ENCODE measurements around the gene CRHR1.

Gene CRHR1

DNA sequence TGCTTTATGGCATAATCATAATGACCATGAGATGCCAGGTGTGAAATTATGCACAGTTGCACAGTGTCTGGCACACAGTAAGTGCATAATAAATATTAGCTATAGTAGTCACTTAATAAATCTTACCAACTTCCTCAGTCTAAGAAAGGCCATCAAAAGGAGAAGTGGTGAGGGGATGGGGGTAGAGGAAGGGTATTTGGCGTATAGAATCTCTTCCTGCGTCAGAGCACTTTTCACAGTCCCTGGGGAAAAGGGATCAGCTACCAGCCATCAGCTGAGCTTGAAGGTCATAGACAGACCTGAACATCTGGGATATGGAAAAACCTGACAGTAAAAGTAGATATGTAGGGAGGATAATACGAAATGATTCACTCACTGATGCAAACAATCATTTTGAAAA lies 5.8 kb downstream of the CRHR1 start:
- Histone ChIP-seq H3K9ac (no peak overlapping the region), H3K4me3 (ENCODE audit: low read depth, low read length) (no peak overlapping the region), H3K9me3 (ENCODE audit: control insufficient read depth, low read length) (no peaks in the 10 kb centered on the region), H2AFZ (no peak overlapping the region), H3K4me2 (ENCODE audit: low read length) (no peak overlapping the region), H3K27ac (no peak overlapping the region), H3K36me3 (ENCODE audit: control insufficient read depth, insufficient read depth, low read length) (no peaks in the 10 kb centered on the region), H3K27me3 (ENCODE audit: control insufficient read depth, insufficient read depth, low read length) (no peaks in the 10 kb centered on the region), H3K4me1 (peaks cover 9% of the 10 kb centered on the region), H3K79me2 (no peaks in the 10 kb centered on the region)
- TF ChIP-seq, protein P1, sequence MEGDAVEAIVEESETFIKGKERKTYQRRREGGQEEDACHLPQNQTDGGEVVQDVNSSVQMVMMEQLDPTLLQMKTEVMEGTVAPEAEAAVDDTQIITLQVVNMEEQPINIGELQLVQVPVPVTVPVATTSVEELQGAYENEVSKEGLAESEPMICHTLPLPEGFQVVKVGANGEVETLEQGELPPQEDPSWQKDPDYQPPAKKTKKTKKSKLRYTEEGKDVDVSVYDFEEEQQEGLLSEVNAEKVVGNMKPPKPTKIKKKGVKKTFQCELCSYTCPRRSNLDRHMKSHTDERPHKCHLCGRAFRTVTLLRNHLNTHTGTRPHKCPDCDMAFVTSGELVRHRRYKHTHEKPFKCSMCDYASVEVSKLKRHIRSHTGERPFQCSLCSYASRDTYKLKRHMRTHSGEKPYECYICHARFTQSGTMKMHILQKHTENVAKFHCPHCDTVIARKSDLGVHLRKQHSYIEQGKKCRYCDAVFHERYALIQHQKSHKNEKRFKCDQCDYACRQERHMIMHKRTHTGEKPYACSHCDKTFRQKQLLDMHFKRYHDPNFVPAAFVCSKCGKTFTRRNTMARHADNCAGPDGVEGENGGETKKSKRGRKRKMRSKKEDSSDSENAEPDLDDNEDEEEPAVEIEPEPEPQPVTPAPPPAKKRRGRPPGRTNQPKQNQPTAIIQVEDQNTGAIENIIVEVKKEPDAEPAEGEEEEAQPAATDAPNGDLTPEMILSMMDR (IDR thresholded peaks at IDR 0.05): no peak

DNA sequence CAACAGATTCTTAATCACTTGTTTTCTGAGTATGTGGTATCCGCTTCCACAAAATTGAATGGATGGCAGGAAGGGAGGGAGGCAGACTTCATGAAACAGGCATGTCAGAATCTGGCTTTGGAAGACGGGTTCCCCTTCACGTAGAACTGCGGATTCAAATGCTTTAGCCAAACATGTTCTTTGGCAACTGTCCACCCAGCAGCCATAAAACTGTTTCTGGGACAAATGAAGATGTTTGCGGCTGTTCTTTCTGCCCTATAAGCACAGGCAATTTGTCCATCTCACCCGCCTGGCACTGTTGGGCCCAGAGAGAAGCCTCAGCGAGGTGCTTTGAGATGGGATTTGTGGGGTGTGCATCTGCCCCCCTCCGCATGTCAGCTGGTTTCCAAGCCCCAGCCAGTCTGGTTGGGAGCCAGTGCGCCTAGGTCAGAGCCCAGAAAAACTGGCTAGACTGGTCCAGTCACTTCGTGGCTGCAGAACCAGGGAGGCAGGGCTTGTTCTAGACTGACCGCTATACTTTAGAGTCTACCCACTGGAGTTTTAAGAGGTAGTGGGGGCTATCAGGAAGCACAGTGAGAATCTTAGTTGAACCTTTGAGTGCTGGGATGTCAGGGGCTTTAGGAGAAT lies 6.3 kb downstream of the CRHR1 start:
- H3K4me1 ChIP-seq: peaks cover 9% of the 10 kb centered on the region
- H3K4me3 ChIP-seq (ENCODE audit: low read depth, low read length): no peak overlapping the region
- H3K9ac ChIP-seq: no peak overlapping the region
- peak overlapping the region; percentile 56 for H2AFZ ChIP-seq
- TF ChIP-seq, protein P1 (IDR thresholded peaks at IDR 0.05): no peak
- H3K79me2 ChIP-seq: no peaks in the 10 kb centered on the region
- no peaks in the 10 kb centered on the region for H3K36me3 ChIP-seq (ENCODE audit: control insufficient read depth, insufficient read depth, low read length)
- H3K27ac ChIP-seq: no peak overlapping the region
- no peak overlapping the region for H3K4me2 ChIP-seq (ENCODE audit: low read length)
- no peaks in the 10 kb centered on the region for H3K27me3 ChIP-seq (ENCODE audit: control insufficient read depth, insufficient read depth, low read length)
- H3K9me3 ChIP-seq (ENCODE audit: control insufficient read depth, low read length): no peaks in the 10 kb centered on the region

DNA sequence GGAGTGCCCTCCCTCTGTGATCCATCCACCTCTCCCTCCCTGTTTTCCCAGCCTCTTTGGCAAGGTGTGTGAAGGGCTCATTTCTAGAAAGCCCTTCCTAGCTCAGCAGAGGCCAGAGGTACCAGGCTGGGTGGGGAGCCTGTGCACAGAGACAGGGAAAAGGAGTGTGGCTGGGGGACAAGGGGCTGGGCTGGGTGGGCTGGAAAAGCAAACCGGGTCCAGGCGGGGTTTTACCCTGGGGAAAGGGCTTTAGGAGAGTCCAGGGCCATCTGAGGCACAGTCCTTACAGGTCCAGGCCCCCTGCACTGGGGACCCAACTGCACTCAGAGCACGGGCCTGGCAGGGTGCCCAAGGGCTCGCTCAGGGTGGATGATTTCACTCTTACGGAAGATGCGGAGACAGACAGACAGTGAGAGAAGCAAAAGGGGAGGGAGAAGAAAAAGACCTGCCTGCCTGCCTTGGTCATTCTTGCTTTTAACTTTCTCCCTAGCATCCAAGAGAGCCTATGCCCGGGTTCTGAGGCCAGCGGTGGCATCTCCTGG lies 7.0 kb downstream of the CRHR1 start:
- no peak overlapping the region for H3K4me2 ChIP-seq (ENCODE audit: low read length)
- no peak overlapping the region for H3K27ac ChIP-seq
- TF ChIP-seq, protein P1 (IDR thresholded peaks at IDR 0.05): no peak
- H3K9me3 ChIP-seq (ENCODE audit: control insufficient read depth, low read length): no peaks in the 10 kb centered on the region
- H3K4me3 ChIP-seq (ENCODE audit: low read depth, low read length): no peak overlapping the region
- no peaks in the 10 kb centered on the region for H3K27me3 ChIP-seq (ENCODE audit: control insufficient read depth, insufficient read depth, low read length)
- H3K4me1 ChIP-seq: peaks cover 9% of the 10 kb centered on the region
- no peak overlapping the region for H2AFZ ChIP-seq
- no peak overlapping the region for H3K9ac ChIP-seq
- H3K36me3 ChIP-seq (ENCODE audit: control insufficient read depth, insufficient read depth, low read length): no peaks in the 10 kb centered on the region
- no peaks in the 10 kb centered on the region for H3K79me2 ChIP-seq

DNA sequence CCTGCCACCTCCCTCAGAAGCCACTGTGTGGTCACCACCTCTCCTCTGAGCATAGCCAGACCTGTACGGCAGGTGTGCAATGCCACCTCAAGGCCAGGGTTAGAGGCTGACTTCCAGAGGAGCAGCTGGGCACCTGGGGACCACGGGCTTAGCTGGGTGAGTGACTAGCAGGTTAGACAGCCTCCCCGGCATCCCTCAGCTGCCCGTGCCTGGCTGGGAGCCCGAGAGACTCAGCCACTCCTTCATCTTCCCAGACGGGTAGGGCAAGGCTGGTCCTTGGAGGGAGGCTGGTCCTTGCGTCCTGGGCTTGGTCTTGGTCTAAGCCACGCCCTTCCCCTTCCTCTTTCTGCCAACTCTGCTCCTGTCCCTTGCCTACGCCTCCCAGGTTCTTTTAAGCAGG lies 7.8 kb downstream of the CRHR1 start:
- Histone ChIP-seq H3K27ac (no peak overlapping the region), H3K9ac (no peak overlapping the region), H3K9me3 (ENCODE audit: control insufficient read depth, low read length) (no peaks in the 10 kb centered on the region), H3K4me1 (peaks cover 9% of the 10 kb centered on the region), H3K36me3 (ENCODE audit: control insufficient read depth, insufficient read depth, low read length) (no peaks in the 10 kb centered on the region), H3K27me3 (ENCODE audit: control insufficient read depth, insufficient read depth, low read length) (no peaks in the 10 kb centered on the region), H3K4me3 (ENCODE audit: low read depth, low read length) (no peak overlapping the region), H3K4me2 (ENCODE audit: low read length) (no peak overlapping the region), H3K79me2 (no peaks in the 10 kb centered on the region), H2AFZ (no peak overlapping the region)
- TF ChIP-seq, protein P1 (IDR thresholded peaks at IDR 0.05): no peak

DNA sequence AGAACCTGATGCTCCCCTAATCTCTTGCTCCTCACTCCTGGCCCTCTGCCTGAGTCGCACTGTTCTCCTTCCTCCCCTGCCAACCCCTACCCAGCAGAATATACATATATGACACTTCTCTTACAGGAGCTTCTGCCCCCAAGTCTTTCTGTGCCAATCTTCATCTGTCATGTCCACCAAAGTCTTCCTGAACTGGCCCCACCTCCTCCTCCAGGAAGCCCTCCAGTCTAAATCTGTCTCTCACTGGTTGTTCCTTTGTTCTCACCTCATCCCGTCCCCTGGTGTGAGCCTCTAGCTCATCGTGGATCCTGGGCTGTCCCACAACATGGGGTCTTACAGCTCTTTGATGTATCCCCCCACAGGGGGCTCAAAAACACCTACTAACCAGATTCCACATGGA lies 8.3 kb downstream of the CRHR1 start:
- TF ChIP-seq, protein P1 (IDR thresholded peaks at IDR 0.05): no peak
- H3K9ac ChIP-seq: no peak overlapping the region
- H3K4me3 ChIP-seq (ENCODE audit: low read depth, low read length): no peak overlapping the region
- H3K4me1 ChIP-seq: peaks cover 9% of the 10 kb centered on the region
- no peak overlapping the region for H2AFZ ChIP-seq
- no peaks in the 10 kb centered on the region for H3K36me3 ChIP-seq (ENCODE audit: control insufficient read depth, insufficient read depth, low read length)
- H3K9me3 ChIP-seq (ENCODE audit: control insufficient read depth, low read length): no peaks in the 10 kb centered on the region
- no peak overlapping the region for H3K27ac ChIP-seq
- no peaks in the 10 kb centered on the region for H3K27me3 ChIP-seq (ENCODE audit: control insufficient read depth, insufficient read depth, low read length)
- no peaks in the 10 kb centered on the region for H3K79me2 ChIP-seq
- H3K4me2 ChIP-seq (ENCODE audit: low read length): no peak overlapping the region
